ENCODE results near the gene PNKD. TPM values are rescaled to one million over a fixed set of nuclear protein-coding genes. Genes with fewer than 3 reads are reported as not detected.

PNKD gene
- total RNA-seq, 1 experiment from 2014 or later = 49.8 TPM

DNA sequence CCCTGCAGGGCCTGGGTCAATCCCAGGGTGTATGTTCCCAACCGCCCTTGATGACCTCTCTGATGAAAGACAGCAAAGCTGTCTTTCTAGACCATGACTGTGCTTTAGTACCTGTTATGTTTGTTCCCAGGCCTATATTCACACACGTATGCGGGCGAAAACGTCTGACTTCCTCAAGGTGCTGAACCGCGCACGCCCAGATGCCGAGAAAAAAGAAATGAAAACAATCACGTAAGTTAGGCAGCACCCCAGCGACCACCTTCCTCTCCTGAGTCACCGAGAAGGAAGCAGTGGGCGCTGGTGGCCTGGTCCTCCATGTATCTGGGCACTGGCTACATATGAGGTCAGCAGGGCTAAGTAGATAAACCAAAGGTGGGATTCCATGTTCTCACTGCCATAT, 20.6 kb upstream of the PNKD start:
- H3K27ac Mint-ChIP-seq = no peak overlapping the region
- no peaks in the 10 kb centered on the region for H3K9me3 Mint-ChIP-seq
- H3K4me1 Mint-ChIP-seq = no peaks in the 10 kb centered on the region
- H3K4me3 Mint-ChIP-seq = no peak overlapping the region
- ATAC-seq = no peak
- no peak for DNase-seq (ENCODE audit: low spot score)
- peaks cover 87% of the 10 kb centered on the region for H3K36me3 Mint-ChIP-seq
- ChIA-PET POLR2A (no interaction called here), CTCF (interaction anchor here (1.1 kb wide), 1 partner anchor 19 kb away, joined by 3 read pairs; no protein-coding TSS in a partner anchor)
- no peaks in the 10 kb centered on the region for H3K27me3 Mint-ChIP-seq (ENCODE audit: low read depth)
- TF ChIP-seq, protein P1, sequence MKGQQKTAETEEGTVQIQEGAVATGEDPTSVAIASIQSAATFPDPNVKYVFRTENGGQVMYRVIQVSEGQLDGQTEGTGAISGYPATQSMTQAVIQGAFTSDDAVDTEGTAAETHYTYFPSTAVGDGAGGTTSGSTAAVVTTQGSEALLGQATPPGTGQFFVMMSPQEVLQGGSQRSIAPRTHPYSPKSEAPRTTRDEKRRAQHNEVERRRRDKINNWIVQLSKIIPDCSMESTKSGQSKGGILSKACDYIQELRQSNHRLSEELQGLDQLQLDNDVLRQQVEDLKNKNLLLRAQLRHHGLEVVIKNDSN (CRISPR knock-in tag; IDR thresholded peaks at IDR 0.05) = no peak
- TF ChIP-seq, protein P2, sequence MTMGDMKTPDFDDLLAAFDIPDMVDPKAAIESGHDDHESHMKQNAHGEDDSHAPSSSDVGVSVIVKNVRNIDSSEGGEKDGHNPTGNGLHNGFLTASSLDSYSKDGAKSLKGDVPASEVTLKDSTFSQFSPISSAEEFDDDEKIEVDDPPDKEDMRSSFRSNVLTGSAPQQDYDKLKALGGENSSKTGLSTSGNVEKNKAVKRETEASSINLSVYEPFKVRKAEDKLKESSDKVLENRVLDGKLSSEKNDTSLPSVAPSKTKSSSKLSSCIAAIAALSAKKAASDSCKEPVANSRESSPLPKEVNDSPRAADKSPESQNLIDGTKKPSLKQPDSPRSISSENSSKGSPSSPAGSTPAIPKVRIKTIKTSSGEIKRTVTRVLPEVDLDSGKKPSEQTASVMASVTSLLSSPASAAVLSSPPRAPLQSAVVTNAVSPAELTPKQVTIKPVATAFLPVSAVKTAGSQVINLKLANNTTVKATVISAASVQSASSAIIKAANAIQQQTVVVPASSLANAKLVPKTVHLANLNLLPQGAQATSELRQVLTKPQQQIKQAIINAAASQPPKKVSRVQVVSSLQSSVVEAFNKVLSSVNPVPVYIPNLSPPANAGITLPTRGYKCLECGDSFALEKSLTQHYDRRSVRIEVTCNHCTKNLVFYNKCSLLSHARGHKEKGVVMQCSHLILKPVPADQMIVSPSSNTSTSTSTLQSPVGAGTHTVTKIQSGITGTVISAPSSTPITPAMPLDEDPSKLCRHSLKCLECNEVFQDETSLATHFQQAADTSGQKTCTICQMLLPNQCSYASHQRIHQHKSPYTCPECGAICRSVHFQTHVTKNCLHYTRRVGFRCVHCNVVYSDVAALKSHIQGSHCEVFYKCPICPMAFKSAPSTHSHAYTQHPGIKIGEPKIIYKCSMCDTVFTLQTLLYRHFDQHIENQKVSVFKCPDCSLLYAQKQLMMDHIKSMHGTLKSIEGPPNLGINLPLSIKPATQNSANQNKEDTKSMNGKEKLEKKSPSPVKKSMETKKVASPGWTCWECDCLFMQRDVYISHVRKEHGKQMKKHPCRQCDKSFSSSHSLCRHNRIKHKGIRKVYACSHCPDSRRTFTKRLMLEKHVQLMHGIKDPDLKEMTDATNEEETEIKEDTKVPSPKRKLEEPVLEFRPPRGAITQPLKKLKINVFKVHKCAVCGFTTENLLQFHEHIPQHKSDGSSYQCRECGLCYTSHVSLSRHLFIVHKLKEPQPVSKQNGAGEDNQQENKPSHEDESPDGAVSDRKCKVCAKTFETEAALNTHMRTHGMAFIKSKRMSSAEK (CRISPR knock-in tag; IDR thresholded peaks at IDR 0.05; ENCODE audit: borderline replicate concordance) = no peak
- TF ChIP-seq ZNF423 (CRISPR knock-in tag; IDR thresholded peaks at IDR 0.05) (no peak), CREB1 (CRISPR knock-in tag; IDR thresholded peaks at IDR 0.05) (no peak), JAZF1 (CRISPR knock-in tag; IDR thresholded peaks at IDR 0.05) (no peak), FOXK1 (CRISPR knock-in tag; IDR thresholded peaks at IDR 0.05) (no peak), ZNF317 (CRISPR knock-in tag; IDR thresholded peaks at IDR 0.05; ENCODE audit: borderline replicate concordance, low read depth) (no peak), RELA (CRISPR knock-in tag; IDR thresholded peaks at IDR 0.05; ENCODE audit: borderline replicate concordance) (no peak), FOXJ3 (CRISPR knock-in tag; IDR thresholded peaks at IDR 0.05; ENCODE audit: borderline replicate concordance) (no peak), ZNF671 (CRISPR knock-in tag; IDR thresholded peaks at IDR 0.05) (no peak), FOXP1 (CRISPR knock-in tag; IDR thresholded peaks at IDR 0.05; ENCODE audit: borderline replicate concordance) (no peak), CBFB (CRISPR knock-in tag; IDR thresholded peaks at IDR 0.05; ENCODE audit: low read depth) (no peak), TEAD1 (CRISPR knock-in tag; IDR thresholded peaks at IDR 0.05) (no peak), NR2C2 (CRISPR knock-in tag; IDR thresholded peaks at IDR 0.05) (no peak)
- TF ChIP-seq, protein P3, sequence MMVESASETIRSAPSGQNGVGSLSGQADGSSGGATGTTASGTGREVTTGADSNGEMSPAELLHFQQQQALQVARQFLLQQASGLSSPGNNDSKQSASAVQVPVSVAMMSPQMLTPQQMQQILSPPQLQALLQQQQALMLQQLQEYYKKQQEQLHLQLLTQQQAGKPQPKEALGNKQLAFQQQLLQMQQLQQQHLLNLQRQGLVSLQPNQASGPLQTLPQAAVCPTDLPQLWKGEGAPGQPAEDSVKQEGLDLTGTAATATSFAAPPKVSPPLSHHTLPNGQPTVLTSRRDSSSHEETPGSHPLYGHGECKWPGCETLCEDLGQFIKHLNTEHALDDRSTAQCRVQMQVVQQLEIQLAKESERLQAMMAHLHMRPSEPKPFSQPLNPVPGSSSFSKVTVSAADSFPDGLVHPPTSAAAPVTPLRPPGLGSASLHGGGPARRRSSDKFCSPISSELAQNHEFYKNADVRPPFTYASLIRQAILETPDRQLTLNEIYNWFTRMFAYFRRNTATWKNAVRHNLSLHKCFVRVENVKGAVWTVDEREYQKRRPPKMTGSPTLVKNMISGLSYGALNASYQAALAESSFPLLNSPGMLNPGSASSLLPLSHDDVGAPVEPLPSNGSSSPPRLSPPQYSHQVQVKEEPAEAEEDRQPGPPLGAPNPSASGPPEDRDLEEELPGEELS (CRISPR knock-in tag; IDR thresholded peaks at IDR 0.05) = no peak
- TF ChIP-seq, protein P4, sequence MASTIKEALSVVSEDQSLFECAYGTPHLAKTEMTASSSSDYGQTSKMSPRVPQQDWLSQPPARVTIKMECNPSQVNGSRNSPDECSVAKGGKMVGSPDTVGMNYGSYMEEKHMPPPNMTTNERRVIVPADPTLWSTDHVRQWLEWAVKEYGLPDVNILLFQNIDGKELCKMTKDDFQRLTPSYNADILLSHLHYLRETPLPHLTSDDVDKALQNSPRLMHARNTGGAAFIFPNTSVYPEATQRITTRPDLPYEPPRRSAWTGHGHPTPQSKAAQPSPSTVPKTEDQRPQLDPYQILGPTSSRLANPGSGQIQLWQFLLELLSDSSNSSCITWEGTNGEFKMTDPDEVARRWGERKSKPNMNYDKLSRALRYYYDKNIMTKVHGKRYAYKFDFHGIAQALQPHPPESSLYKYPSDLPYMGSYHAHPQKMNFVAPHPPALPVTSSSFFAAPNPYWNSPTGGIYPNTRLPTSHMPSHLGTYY (CRISPR knock-in tag; IDR thresholded peaks at IDR 0.05) = no peak
- TF ChIP-seq, protein P5, sequence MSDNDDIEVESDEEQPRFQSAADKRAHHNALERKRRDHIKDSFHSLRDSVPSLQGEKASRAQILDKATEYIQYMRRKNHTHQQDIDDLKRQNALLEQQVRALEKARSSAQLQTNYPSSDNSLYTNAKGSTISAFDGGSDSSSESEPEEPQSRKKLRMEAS (CRISPR knock-in tag; IDR thresholded peaks at IDR 0.05) = no peak

Measured in WTC11 (cell line).